ENCODE measurements around the gene SORBS1. TPM values are rescaled to one million over a fixed set of nuclear protein-coding genes. Genes with fewer than 3 reads are reported as not detected.

The SORBS1 gene
- total and polyA plus RNA-seq, 4 donors = 33.2 to 71.3 (median 44.1) TPM

- no peak for TF ChIP-seq REST (IDR thresholded peaks at IDR 0.05)
These were observed 230.2 kb downstream of the SORBS1 start (continued) for GRCh38 chr10:95330966-95331453.

GRCh38 chr10:95329296-95329695, 231.9 kb downstream of the SORBS1 start:
- Histone ChIP-seq H3K4me1 (ENCODE audit: control insufficient read depth in 4 of 4, insufficient read depth in 4 of 4, low read length in 3 of 4) (peaks cover 0 to 25% (median 15%) of the 10 kb centered on the region in 4 donors), H3K9me3 (ENCODE audit: control insufficient read depth in 4 of 4, low read length in 3 of 4) (no peaks in the 10 kb centered on the region), H3K36me3 (ENCODE audit: control insufficient read depth in 4 of 4, insufficient read depth in 3 of 4, low read depth in 1 of 4, low read length in 3 of 4) (peaks cover 0 to 2% (median under 1%) of the 10 kb centered on the region in 4 donors), H3K27ac (ENCODE audit: low read depth in 1 of 2, low read length in 2 of 2) (no peak overlapping the region), H3K27me3 (ENCODE audit: control insufficient read depth in 4 of 4, insufficient read depth in 4 of 4, low read length in 3 of 4) (no peaks in the 10 kb centered on the region), H3K9ac (ENCODE audit: low read depth in 1 of 2, low read length in 2 of 2) (no peak overlapping the region), H3K4me3 (ENCODE audit: low read depth in 1 of 3, low read length in 3 of 3) (no peak overlapping the region)
- DNase-seq (ENCODE audit: low spot score) = no peak
- TF ChIP-seq EGR1 (IDR thresholded peaks at IDR 0.05; ENCODE audit: low read depth in 2 of 2) = no peak
- no peak for TF ChIP-seq CTCF (IDR thresholded peaks at IDR 0.05; ENCODE audit: low read depth, low read length, missing input control)
- TF ChIP-seq GABPA (IDR thresholded peaks at IDR 0.05 in 1 of 2, conservative IDR thresholded peaks at IDR 0.05 in 1 of 2) = no peak
- no peak for TF ChIP-seq FOXA1 (IDR thresholded peaks at IDR 0.05)
- TF ChIP-seq RXRA (IDR thresholded peaks at IDR 0.05) = no peak
- no peak for TF ChIP-seq SP1 (IDR thresholded peaks at IDR 0.05)
- TF ChIP-seq HNF4G (IDR thresholded peaks at IDR 0.05) = no peak
- no peak for TF ChIP-seq FOXA2 (IDR thresholded peaks at IDR 0.05)
- TF ChIP-seq ZBTB33 (IDR thresholded peaks at IDR 0.05) = no peak
- TF ChIP-seq REST (IDR thresholded peaks at IDR 0.05) = no peak
- TF ChIP-seq JUND (IDR thresholded peaks at IDR 0.05) = no peak
- no peak for TF ChIP-seq ATF3 (IDR thresholded peaks at IDR 0.05)
- TF ChIP-seq TAF1 (conservative IDR thresholded peaks at IDR 0.05) = no peak
- TF ChIP-seq RAD21 (IDR thresholded peaks at IDR 0.05) = no peak
- TF ChIP-seq NR2F2 (IDR thresholded peaks at IDR 0.05) = no peak
- TF ChIP-seq MAX (IDR thresholded peaks at IDR 0.05) = no peak
- WGBS = 94% methylated on average over 9 of the region's 9 CpGs

All from liver (tissue), 9 donors.